ENCODE results near the gene BRMS1L. TPM values are rescaled to one million over a fixed set of nuclear protein-coding genes. Genes with fewer than 3 reads are reported as not detected.
A peak's percentile ranks its signal among the peaks of the same experiment; 100 is the strongest.

Gene BRMS1L
- total RNA-seq, 2 experiments from 2014 or later = 4.5 to 5.7 TPM

GRCh38 chr14:35810963-35811362 lies 15.2 kb upstream of the BRMS1L start:
- Histone ChIP-seq H3K4me2 (ENCODE audit: low read length) (no peak overlapping the region), H3K9me3 (ENCODE audit: low read length) (no peaks in the 10 kb centered on the region), H3K9me2 (ENCODE audit: insufficient read depth, low read length) (no peaks in the 10 kb centered on the region), H4K20me1 (ENCODE audit: insufficient read depth, low read length) (no peaks in the 10 kb centered on the region), H3K4me3 (ENCODE audit: low read depth, low read length, poor library complexity, severe bottlenecking) (no peak overlapping the region), H3K4me1 (ENCODE audit: insufficient read depth, low read length, poor library complexity, severe bottlenecking) (peaks cover 19% of the 10 kb centered on the region), H3K36me3 (ENCODE audit: insufficient read depth, low read length) (no peaks in the 10 kb centered on the region), H3K27ac (ENCODE audit: low read depth, low read length, poor library complexity, severe bottlenecking) (no peak overlapping the region), H3K79me2 (ENCODE audit: insufficient read depth, low read depth, low read length) (peaks cover 23% of the 10 kb centered on the region; the same call in 1 of the 2 replicates), H2AFZ (ENCODE audit: low read length) (no peak overlapping the region)
- DNase-seq (ENCODE audit: low spot score) = no peak
- BruUV-seq (replicated peaks) = no TSS peak
- intact Hi-C loops (cut with micrococcal nuclease; ENCODE audit: unreplicated experiment) = loop anchor here (5.0 kb wide), 1 partner anchor 374 kb away; no protein-coding TSS in a partner anchor
- ChIA-PET CTCF (ENCODE audit: unreplicated experiment) (no interaction called here), POLR2A (no interaction called here)
- TF ChIP-seq, protein P1, sequence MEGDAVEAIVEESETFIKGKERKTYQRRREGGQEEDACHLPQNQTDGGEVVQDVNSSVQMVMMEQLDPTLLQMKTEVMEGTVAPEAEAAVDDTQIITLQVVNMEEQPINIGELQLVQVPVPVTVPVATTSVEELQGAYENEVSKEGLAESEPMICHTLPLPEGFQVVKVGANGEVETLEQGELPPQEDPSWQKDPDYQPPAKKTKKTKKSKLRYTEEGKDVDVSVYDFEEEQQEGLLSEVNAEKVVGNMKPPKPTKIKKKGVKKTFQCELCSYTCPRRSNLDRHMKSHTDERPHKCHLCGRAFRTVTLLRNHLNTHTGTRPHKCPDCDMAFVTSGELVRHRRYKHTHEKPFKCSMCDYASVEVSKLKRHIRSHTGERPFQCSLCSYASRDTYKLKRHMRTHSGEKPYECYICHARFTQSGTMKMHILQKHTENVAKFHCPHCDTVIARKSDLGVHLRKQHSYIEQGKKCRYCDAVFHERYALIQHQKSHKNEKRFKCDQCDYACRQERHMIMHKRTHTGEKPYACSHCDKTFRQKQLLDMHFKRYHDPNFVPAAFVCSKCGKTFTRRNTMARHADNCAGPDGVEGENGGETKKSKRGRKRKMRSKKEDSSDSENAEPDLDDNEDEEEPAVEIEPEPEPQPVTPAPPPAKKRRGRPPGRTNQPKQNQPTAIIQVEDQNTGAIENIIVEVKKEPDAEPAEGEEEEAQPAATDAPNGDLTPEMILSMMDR (conservative IDR thresholded peaks at IDR 0.05; ENCODE audit: low read length) = no peak
- no peak for TF ChIP-seq EZH2phosphoT487 (IDR thresholded peaks at IDR 0.05; ENCODE audit: borderline replicate concordance, low read depth, low read length)

- no peak overlapping the region for H3K4me2 ChIP-seq (ENCODE audit: low read length)
- H3K4me3 ChIP-seq (ENCODE audit: low read depth, low read length, poor library complexity, severe bottlenecking) = no peak overlapping the region
- POLR2A ChIA-PET = interaction anchor here (0.6 to 6.2 kb wide), 5 partner anchors 7 to 653 kb away, joined by 3 to 27 read pairs (median 3); partner anchors contain the start of gene BRMS1L
- CTCF ChIA-PET (ENCODE audit: unreplicated experiment) = no interaction called here
- H4K20me1 ChIP-seq (ENCODE audit: insufficient read depth, low read length) = no peaks in the 10 kb centered on the region
- no TSS peak for BruUV-seq (replicated peaks)
- H3K9me2 ChIP-seq (ENCODE audit: insufficient read depth, low read length) = no peaks in the 10 kb centered on the region
- intact Hi-C loops (cut with micrococcal nuclease; ENCODE audit: unreplicated experiment) = loop anchor here (5.0 kb wide), 1 partner anchor 377 kb away; no protein-coding TSS in a partner anchor
- H2AFZ ChIP-seq (ENCODE audit: low read length) = no peak overlapping the region
- TF ChIP-seq EZH2phosphoT487 (IDR thresholded peaks at IDR 0.05; ENCODE audit: borderline replicate concordance, low read depth, low read length) = no peak
- TF ChIP-seq, protein P1 (conservative IDR thresholded peaks at IDR 0.05; ENCODE audit: low read length) = peak; percentile 93
- DNase-seq (ENCODE audit: low spot score) = peak; percentile 72
- H3K27ac ChIP-seq (ENCODE audit: low read depth, low read length, poor library complexity, severe bottlenecking) = no peak overlapping the region
- H3K36me3 ChIP-seq (ENCODE audit: insufficient read depth, low read length) = no peaks in the 10 kb centered on the region
- no peaks in the 10 kb centered on the region for H3K79me2 ChIP-seq (ENCODE audit: insufficient read depth, low read depth, low read length)
- H3K9me3 ChIP-seq (ENCODE audit: low read length) = no peaks in the 10 kb centered on the region
- H3K4me1 ChIP-seq (ENCODE audit: insufficient read depth, low read length, poor library complexity, severe bottlenecking) = no peaks in the 10 kb centered on the region
Measured at GRCh38 chr14:35814371-35815005, 11.7 kb upstream of the BRMS1L start.

Measured in OCI-LY7 (cell line).